Bronchial epithelial cell (primary cell): ENCODE measurements around the gene CAMK1. TPM values are rescaled to one million over a fixed set of nuclear protein-coding genes. Genes with fewer than 3 reads are reported as not detected.

ENCODE experiments used
- DNase-seq: peaks from one replicate; pipeline ENCODE4 v3.0.0-alpha.2; 2010; ENCODE audit warnings: low read depth
- FAIRE-seq: peaks from 2 replicates; lab custom pipeline; 2011; peaks lifted over from hg19 to GRCh38; lab: Jason Lieb, UNC
- H3K27me3 ChIP-seq: 2 replicates; pipeline ENCODE4 v1.5.1; 2011; ENCODE audit warnings: low read length; ENCODE audit not compliant: control insufficient read depth, insufficient read depth
- H3K36me3 ChIP-seq: 2 replicates; pipeline ENCODE4 v1.5.1; 2011; ENCODE audit warnings: low read length; ENCODE audit not compliant: control insufficient read depth, insufficient read depth
- H3K4me3 ChIP-seq: 2 replicates; pipeline ENCODE4 v1.5.1; 2011; ENCODE audit warnings: mild to moderate bottlenecking, low read depth, low read length, control low read depth
- CTCF ChIP-seq: IDR thresholded peaks from 2 replicates; pipeline ENCODE4 v1.5.1; 2011; ENCODE audit warnings: mild to moderate bottlenecking, moderate library complexity, low read length, control low read depth, inconsistent platforms; ENCODE audit not compliant: insufficient read depth, severe bottlenecking
- total RNA-seq: library from RNA; depleted of rRNA; stranded (reverse); fragments of >200 nt; gene quantifications from 2 replicates; pipeline ENCODE4 v1.2.1, GENCODE V29; 2014

CAMK1 gene
- total RNA-seq, 1 donor from 2014 or later: 18.2 TPM

- DNase-seq: no peak
- H3K4me3 ChIP-seq: no peak overlapping the region
- no peak for TF ChIP-seq CTCF
- H3K27me3 ChIP-seq: no peaks in the 10 kb centered on the region
- H3K36me3 ChIP-seq: peaks cover 2% of the 10 kb centered on the region
- no peak for FAIRE-seq
Observed at GRCh38 chr3:9768141-9768775, 1.5 kb downstream of the CAMK1 start.

DNA sequence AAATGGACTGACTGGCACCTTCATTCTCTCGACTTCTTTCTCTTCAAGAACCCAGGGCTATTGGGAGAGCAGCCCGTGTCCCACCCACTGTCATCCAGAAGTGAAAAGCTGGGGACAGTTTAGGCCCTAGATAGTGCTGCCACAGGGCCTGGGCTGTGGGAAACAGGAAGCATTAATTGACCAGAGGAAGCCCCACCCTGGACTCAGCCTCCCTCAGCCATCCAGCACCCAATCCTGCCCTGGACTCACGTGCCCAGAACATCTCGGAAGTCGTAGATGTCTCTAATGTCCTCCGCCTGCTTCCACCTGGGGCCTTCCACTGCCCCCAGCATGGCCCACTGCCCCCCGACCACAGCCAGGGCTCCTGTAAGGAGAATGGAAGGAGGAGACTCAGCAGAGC, 2.3 kb downstream of the CAMK1 start:
- DNase-seq (no peak), FAIRE-seq (no peak)
- Histone ChIP-seq H3K27me3 (no peaks in the 10 kb centered on the region), H3K4me3 (no peak overlapping the region), H3K36me3 (peaks cover 2% of the 10 kb centered on the region)
- no peak for TF ChIP-seq CTCF

GRCh38 chr3:9765865-9766264, 3.9 kb downstream of the CAMK1 start:
- TF ChIP-seq CTCF: no peak
- Histone ChIP-seq H3K4me3 (no peak overlapping the region), H3K36me3 (peaks cover 2% of the 10 kb centered on the region), H3K27me3 (no peaks in the 10 kb centered on the region)
- FAIRE-seq: no peak
- no peak for DNase-seq

DNA sequence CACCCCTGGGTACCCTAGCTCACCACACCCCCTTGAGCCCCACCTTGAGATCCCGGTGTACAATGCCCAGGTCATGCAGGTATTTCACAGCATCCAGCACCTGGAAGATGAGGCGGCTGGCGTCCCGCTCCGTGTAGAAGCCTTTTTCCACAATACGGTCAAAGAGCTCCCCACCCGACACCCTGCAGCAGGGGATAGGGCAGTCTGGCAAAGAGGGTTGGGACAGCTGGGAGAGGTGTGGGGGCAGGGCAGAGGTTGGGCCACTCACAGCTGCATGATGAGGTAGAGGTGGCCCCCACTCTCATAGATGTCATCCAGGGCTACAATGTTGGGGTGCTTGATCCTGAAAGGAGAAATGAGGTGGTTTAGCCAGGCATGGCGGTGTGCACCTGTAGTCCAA, 6.9 kb downstream of the CAMK1 start:
- DNase-seq (no peak), FAIRE-seq (no peak)
- TF ChIP-seq CTCF: no peak
- Histone ChIP-seq H3K4me3 (no peak overlapping the region), H3K36me3 (peaks cover 6% of the 10 kb centered on the region), H3K27me3 (no peaks in the 10 kb centered on the region)

- no peak for FAIRE-seq
- TF ChIP-seq CTCF: no peak
- Histone ChIP-seq H3K4me3 (no peak overlapping the region), H3K27me3 (no peaks in the 10 kb centered on the region), H3K36me3 (peaks cover 9% of the 10 kb centered on the region)
- peak; percentile 33 for DNase-seq
Observed at GRCh38 chr3:9761919-9762318, 7.8 kb downstream of the CAMK1 start.

- H3K36me3 ChIP-seq: peaks cover 12% of the 10 kb centered on the region
- DNase-seq (no peak), FAIRE-seq (no peak)
- H3K27me3 ChIP-seq: no peaks in the 10 kb centered on the region
- TF ChIP-seq CTCF: no peak
- H3K4me3 ChIP-seq: no peak overlapping the region
Observed at GRCh38 chr3:9760779-9761505, 8.8 kb downstream of the CAMK1 start.
